GM19238 (cell line): ENCODE measurements around the gene SF3B4.

ENCODE experiments used
- DNase-seq: peaks from one replicate; pipeline ENCODE4 v3.0.0; 2011; ENCODE audit warnings: low spot score; ENCODE audit not compliant: insufficient read length

The SF3B4 gene

DNA sequence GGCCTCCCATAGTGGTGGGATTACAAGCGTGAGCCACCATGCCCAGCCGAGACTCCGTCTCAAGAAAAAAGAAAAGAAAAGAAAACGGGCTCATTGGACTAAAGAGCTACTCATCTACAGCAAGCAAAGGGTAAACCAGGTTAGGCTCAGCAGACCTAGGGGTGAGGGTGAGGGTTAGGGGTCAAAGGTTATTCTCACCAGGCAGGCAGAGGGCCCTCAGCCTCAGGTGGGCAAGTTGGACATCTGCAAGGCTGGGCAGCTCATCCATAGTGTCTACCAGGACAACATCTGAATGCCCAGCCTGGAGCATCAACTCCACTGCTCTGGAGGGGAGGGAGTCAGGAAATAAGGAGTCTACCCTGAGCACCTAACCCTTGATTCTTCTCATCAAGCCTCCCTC, 5.6 kb upstream of the SF3B4 start:
- DNase-seq, result no peak

GRCh38 chr1:149932474-149932873, 4.9 kb upstream of the SF3B4 start:
- no peak for DNase-seq

DNA sequence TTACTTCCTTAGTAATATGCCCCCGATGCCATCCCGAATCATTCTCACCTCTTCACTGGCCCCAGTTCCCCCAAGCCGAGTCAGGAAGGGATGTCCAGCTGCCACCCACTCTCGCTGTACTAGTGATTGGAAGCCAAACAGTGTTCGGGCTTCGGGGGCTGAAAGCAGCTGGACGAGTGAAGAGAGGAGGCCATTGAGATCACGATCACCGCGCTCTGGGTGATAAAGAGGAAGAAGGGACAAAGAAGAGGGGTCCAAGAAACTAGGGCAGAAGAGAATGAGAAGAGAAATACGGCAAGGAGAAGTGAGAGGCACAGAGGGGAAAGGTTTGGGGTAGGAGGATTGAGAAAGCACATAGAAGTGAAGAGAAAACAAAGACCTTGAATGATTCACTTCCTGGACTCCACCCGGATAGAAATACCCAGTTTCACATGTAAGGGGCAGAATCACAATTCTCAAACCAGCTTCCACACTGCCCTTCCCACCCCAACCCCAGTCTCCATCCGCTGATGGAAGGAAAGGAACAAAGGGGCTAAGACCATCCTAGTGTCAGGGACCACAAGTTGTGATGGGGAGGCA, 3.7 kb upstream of the SF3B4 start:
- DNase-seq, result no peak

DNA sequence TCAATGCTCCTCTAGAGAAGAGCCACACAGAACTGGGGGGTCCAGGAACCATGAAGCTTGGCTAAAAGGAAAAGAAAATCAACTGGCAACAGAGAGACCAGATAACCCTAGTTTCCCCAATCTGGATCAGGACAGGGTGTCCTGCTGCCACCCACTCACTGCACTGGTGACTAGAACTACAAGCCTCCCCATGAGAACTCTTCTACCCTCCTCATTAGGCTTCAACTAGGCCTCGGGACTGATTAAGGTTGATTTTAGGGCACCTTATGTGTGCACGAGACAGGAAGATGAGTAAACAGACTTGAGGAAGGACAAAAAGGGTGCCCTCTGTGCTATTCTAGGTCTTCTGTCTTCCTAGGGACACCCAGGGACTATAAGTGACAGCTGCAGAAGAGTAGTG, 2.3 kb upstream of the SF3B4 start:
- no peak for DNase-seq

DNA sequence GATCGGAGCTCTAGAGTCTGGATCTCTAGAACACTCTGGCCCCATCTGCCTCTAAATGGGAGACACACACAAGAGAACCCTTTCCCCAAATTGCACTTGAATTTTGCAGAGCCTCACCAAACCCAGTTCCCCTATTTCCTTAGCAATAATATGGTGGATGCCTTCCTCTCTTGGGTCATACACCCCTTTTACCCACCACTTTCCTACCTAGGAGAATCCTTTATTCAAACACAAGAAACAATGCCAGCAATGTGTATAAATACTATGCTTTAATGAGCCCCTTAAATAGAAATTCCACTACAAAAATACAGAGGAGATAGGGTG, 760 bp upstream of the SF3B4 start:
- no peak for DNase-seq

DNA sequence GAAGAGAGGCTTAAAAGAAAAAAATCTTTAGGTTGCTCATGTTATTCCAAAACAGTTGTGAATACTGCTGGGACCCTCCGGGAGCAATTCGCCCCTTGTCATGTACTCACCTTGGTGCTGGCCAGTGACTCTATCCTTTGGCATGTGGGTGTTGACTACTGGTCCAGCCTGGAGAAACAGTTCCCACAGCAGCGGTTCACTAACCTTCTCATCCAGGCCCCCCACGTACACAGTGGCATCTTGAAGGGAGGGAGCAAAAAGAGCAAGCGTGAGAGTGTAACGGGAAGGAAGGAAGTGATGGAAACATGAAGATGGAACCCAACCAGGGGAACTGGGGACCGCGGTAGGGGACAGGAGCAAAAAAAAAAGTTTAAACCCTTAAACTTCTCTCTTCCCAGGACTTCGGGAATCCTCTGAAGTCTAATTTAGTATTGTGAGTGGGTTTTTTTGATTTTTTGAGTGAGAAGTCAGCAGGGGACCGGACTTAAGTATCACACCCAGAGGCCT, 494 bp downstream of the SF3B4 start:
- DNase-seq, result no peak

GRCh38 chr1:149926296-149926695, 1.3 kb downstream of the SF3B4 start:
- no peak for DNase-seq

DNA sequence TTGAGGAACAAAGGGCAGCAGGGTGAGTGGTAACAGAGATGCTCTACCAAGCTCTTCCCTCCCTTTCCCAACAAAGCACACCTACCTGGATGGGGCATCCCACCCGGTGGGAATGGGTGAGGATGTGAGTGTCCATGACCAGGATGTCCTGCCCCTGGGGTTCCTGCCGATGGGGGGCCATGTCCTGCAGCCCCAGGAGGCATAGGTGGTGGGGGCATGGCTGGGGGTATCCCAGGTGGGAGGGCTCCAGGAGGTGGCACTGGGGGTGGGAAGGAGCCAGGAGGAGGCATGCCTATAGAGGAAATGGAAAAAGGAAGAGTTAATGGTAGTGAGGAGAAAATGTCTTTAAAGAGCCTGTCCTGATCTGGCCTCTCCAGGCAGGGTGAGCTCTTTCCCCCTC, 1.9 kb downstream of the SF3B4 start:
- no peak for DNase-seq

DNA sequence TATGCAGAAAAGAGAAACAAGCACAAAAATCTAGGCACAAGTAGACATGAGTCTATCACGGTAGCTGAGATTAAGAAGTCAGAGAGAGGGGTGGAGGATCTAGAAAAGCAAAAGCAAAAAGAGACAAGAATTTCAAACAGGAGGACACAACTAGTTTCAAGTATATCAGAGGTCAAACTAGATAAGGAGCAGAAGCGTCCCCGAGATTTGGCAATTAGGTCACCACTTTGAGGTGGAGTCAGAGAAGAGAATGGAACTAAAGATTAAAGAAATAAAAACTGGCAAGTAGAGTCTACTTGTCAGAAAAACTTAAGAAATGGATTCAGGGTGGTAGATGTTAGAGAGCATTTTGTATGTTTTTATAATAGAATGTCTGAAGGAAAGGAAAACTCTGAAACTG, 2.3 kb downstream of the SF3B4 start:
- no peak for DNase-seq

DNA sequence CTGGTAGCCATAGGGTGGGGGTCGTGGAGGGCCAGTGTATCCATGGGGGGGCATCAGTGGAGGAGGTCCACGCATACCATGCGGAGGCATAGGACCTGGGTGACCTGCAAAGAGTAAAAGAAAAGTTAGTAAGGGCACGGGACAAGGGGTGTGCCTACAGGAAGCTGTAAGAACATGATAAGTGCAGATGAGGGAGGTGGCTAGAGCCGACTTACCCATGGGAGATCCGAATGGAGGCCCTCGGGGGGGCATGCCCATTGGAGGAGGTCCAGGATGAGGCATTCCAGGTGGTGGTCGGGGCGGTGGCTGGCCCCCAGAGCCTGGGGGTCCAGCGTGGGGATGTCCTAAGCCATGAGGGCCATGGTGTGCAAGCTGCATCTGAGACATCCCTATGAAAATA, 4.0 kb downstream of the SF3B4 start:
- no peak for DNase-seq

GRCh38 chr1:149917571-149918144, 9.9 kb downstream of the SF3B4 start, which contains the start of gene SV2A:
TSS of gene SV2A (minus strand) at chr1:149917844. CDS start at chr1:149913840, 4,004 bp downstream.
- no peak for DNase-seq

DNA sequence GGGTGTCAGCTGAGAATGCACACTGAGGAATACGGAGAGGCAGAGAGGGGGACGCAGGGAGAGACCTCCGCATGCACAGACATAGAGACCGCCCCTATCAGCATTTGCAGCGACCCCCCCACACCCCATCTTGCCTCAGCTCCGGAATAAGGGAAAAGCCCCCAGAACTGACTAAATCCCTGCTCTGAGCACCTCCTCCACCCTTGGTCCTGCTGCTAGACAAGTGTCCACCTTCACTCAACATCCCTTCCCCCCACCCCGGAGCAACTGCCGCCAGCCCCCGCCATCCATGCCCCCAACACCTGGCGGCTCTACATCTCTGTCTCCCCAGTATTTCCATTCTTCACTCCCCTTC, 10.7 kb downstream of the SF3B4 start:
- DNase-seq, result no peak

- DNase-seq, result no peak
Observed at GRCh38 chr1:149916193-149916897, 11.3 kb downstream of the SF3B4 start.

DNA sequence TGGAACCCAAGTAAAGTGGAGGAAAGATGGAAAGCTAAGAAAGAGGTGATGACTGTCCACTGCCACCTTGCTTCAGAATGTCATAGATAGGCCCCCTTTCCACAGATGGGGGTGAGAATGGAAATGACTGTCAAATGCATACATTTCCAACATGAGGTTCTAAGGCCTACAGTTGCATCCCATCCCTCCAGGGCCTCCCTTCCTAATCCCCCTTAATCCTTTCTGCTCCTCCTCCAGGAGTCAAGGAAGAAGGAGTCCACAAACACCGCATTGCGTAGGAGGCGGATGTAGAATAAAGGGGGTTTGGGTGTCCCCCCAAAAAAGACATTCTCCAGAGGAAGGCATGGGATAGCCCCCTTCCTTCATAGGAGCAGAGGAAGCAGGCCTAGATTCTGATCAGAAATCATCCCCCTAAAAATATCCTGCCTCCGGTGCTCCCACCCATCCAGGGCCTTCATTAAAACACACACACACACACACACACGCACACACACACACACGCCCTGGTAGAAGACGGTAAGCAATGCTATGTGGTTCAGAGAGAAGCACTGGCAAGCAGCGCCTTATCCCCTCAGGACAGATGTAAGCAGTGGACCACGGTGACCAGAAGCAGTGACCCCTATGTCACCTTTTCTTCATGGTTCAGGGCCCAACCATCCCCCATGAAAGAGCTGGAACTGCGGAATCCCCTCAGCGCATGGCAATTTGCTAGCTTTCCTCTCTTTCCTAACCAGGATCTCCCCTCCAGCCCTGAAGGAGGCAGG, 12.0 kb downstream of the SF3B4 start:
- no peak for DNase-seq

- no peak for DNase-seq
Observed at GRCh38 chr1:149914545-149914944, 13.1 kb downstream of the SF3B4 start.

DNA sequence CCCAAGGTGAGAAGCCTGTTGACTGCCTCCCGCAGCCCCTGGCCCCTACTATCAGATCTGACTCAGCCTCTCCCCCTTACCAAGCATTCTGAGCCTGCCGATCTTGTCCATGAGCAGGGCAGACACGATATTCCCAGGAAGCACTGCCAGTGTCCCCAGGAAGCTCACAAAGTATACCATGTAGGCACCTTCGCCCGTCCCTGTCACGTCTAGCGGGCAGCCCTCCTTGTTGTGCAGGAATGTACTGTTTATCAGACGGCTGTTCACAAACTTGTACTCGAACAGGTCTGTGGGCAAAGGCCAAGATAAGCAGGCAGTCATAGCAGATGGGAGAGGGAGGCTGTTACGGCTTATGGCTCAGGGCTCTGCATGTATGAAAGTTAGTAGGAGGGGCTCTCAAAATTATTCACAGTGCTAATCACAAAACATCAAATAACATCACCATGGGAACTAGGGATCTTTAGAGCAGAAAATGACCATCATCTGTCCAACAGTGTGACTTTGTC, 21.0 kb downstream of the SF3B4 start:
- DNase-seq, result no peak

DNA sequence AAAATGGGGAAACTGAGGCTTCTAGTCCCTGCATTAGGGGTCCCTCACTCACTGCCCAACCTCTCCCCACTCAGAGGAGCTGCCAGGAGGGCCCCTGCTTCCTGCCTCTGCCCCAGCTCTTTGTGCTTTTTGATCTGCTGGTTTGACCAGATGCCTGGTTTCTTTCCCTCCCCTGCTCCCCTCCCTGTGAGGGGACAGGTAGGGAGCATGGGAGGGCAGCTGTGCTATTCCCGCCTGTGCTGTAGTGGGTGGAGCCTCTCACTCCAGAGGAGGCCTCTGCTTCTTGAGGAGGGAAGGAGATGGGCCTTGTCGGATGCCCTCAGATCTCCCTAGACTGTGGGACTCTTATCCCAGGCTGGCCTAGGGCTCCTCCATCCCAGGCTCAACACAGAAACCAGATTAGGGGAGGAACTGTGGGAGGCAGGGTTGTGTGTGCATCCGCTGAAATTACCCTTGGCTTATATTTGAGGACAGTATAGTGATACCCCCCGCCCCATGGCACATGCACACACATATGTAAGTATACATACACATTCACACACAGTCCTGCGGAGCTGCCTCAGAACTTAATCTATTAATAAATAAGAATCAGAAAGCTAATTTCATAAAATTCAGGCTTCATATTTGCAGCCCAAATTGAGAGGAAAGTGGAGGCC, 23.6 kb downstream of the SF3B4 start:
- no peak for DNase-seq

DNA sequence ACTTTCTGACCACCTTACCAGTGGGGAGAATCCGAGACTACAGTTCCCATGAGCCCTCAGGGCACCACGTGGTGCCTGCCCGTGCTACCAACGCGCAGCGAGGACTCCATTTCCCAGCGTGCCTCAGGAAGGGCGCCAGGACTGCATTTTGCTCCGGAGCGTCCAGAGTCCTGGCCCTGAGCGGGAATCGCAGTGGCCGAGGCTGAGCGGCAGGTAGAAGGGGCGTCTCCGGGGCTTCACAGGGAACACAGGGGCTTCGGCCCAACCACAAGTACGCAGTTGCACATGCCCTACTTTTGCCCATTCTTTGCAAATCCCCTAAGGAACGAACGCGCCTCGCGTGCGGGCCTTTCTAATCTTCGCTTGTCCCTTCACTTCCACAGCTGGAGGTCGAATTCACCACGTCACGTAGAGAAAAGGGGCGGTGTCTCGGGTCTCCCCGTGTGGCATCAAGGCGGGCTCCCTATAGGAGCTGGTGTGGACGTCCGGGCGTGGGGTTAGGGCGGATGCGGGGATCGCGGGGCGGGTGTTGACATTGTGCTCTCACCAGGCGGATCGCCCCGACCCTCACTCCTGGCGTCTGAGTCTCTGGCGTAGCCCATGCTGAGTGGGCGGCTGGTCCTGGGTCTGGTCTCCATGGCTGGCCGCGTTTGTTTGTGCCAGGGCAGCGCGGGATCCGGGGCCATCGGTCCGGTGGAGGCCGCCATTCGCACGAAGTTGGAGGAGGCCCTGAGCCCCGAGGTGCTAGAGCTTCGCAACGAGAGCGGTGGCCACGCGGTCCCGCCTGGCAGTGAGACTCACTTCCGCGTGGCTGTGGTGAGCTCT, 27.9 kb downstream of the SF3B4 start, which contains the start of gene BOLA1:
Gene BOLA1, plus strand, starts transcription at position 109 of the 825 bp plus-strand sequence. Its CDS starts 492 bp downstream, at position 601.
- peak; percentile 91 for DNase-seq

DNA sequence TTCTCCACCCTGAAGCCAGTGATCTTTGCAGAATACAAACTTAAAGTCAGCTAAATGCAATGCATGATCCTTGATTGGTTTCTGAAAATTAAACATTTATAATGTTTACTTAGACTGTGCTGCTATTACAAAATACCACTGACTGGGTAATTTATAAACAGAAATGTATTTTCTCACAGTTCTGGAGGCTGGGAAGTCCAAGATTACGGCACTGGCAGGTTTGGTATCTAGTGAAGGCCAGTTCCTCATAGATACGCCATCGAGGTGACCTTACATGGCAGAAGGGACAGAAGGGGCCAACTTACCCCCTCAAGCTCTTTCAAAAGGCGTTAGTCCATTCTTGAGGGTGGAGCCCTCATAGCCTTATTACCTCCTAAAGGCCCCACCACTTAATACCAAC, 31.0 kb downstream of the SF3B4 start:
- no peak for DNase-seq

DNA sequence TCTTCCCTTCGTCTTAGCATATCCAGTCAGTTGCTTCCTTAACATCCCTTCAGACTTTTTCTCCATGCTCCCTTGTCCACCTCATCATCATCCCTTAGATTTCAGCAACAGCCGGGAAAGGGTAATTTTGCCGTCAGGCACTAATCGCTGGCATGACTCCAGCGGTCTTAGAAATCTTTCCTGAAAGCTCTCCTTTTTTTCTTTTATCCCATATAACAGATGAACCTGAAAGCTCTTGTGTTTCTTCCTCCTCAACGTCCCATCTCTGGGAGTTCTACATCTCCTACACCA, 38.7 kb downstream of the SF3B4 start:
- DNase-seq, result no peak
